Aorta (tissue), 5 donors: ENCODE data around the gene KRTAP10-5. TPM values are rescaled to one million over a fixed set of nuclear protein-coding genes. Genes with fewer than 3 reads are reported as not detected.
"Not testable (repeated sequence)": the region's sequence is repeated elsewhere in the genome, so short reads cannot be mapped to it uniquely, and the experiment has no call there.

Experiments used
- ATAC-seq: fragments of 200-7000 bp; cut with Tn5 transposase; one replicate; pipeline ENCODE4 v1.9.1; 2022; ENCODE audit warnings: moderate library complexity; ENCODE audit not compliant: low FRiP score
- DNase-seq, 2 donors: peaks; one replicate each; pipeline ENCODE4 v3.0.0-alpha.2; 2020
- H3K27ac ChIP-seq, 2 donors: one replicate each; pipeline ENCODE4 v1.5.1; 2013; ENCODE audit warnings: low read length in 2 of 2, mild to moderate bottlenecking in 2 of 2, moderate library complexity in 2 of 2, control low read depth in 1 of 2, inconsistent platforms in 1 of 2, low read depth in 1 of 2
- H3K27me3 ChIP-seq, 2 donors: one replicate each; pipeline ENCODE4 v1.6.1; 2013; ENCODE audit warnings: control low read depth in 1 of 2, low read length in 1 of 2, mild to moderate bottlenecking in 1 of 2, moderate library complexity in 1 of 2; ENCODE audit not compliant: insufficient read depth in 2 of 2, control insufficient read depth in 1 of 2
- H3K36me3 ChIP-seq, 2 donors: one replicate each; pipeline ENCODE4 v1.6.1; 2013; ENCODE audit warnings: control low read depth in 1 of 2, low read length in 1 of 2, mild to moderate bottlenecking in 1 of 2; ENCODE audit not compliant: insufficient read depth in 2 of 2, control insufficient read depth in 1 of 2
- H3K4me1 ChIP-seq, 2 donors: one replicate each; pipeline ENCODE4 v1.6.1; 2013; ENCODE audit warnings: low read length in 2 of 2, control low read depth in 1 of 2, mild to moderate bottlenecking in 1 of 2, moderate library complexity in 1 of 2; ENCODE audit not compliant: insufficient read depth in 2 of 2, control insufficient read depth in 1 of 2
- H3K4me3 ChIP-seq, 2 donors: one replicate each; pipeline ENCODE4 v1.5.1; 2013; ENCODE audit warnings: low read length in 2 of 2, control low read depth in 1 of 2, mild to moderate bottlenecking in 1 of 2
- H3K9me3 ChIP-seq: one replicate; pipeline ENCODE4 v1.6.1; 2013; ENCODE audit warnings: mild to moderate bottlenecking, low read length; ENCODE audit not compliant: control insufficient read depth
- WGBS, 2 donors: extraction: QIAGEN DNeasy Blood & Tissue Kit; methylation state at CpG; one replicate each; pipeline ENCODE4 v1.1.7; 2013; 5-methylcytosine and 5-hydroxymethylcytosine counted together
- intact Hi-C, 2 donors: fragments of 100-400 bp; cut with DNase I; formaldehyde crosslinking; loops; one replicate each; pipeline versions ENCODE4 v1.14.2 to v1.15.0; 2022
- polyA plus RNA-seq, 2 donors: library from polyadenylated mRNA; stranded (reverse); fragments of 200-250 nt; gene quantifications; one replicate each; pipeline ENCODE4 v1.2.3, GENCODE V29; 2013
- total RNA-seq, 2 donors: library from RNA; stranded (reverse); fragmentation: NEBNext Ultra II Directional; extraction: Animal tissue kit (Norgen Biotek cat#: 25700); gene quantifications; one replicate each; pipeline ENCODE4 v1.2.1, GENCODE V29; 2021
- donor health status: healthy with polysubstance abuse.
- donor health status: Bipolar disorder and iron deficiency.
- donor health status: DM: no; HTN: no; CAD: no.
- donor health status: DM: no; HTN: no; CAD: no.
- donor health status: DM: yes; HTN: yes; CAD: no.

Gene KRTAP10-5
- total and polyA plus RNA-seq, 4 donors, result not detected

DNA sequence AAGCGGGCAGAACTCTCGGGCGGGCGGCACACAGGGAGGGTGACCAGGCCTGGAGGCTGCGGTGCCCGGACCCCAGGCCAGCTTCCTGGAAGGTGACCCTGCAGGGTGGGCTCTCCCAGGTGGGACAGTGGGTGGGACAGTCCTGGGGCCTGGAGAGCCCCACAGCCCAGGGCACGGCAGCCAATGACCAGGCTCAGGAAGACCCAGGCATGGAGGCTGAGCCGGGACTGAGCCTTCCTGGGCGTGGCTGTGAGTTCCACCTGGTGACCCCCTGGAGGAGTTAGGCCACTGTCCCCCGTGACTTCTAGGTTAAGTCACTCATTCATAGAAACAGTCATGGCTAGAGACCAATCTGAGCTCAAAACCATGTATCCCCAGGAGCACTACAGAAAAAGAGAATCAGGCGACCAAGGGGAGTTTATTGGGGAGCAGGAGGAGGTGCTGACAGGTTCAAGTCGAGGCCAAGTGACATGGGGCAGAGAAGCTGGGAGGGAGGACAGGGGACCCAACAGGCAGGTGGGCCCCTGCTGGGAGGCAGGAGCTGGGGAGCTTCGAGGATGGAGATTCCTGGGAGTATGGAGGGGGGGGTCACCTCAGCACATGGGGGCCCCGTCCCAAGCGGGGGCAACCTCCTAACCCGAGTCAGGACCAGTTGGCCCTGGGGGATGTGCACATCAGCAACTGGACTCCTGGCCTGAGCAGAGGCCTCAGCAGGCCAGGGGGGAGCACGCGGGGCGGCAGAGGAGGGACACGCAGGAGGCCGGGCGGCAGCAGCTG is 1.2 kb downstream of the KRTAP10-5 start:
- peak; percentile 33 for ATAC-seq
- Histone ChIP-seq H3K36me3 (no peaks in the 10 kb centered on the region), H3K4me3 (no peak overlapping the region), H3K27me3 (no peaks in the 10 kb centered on the region), H3K4me1 (no peaks in the 10 kb centered on the region), H3K9me3 (peaks cover 7% of the 10 kb centered on the region), H3K27ac (no peak overlapping the region)
- DNase-seq, result peak in 1 of 2 donors; percentile 60
- intact Hi-C loops, result no loop called here
- WGBS, 2 donors, result 77 to 85% methylated on average over 15 to 22 of the region's 22 CpGs

DNA sequence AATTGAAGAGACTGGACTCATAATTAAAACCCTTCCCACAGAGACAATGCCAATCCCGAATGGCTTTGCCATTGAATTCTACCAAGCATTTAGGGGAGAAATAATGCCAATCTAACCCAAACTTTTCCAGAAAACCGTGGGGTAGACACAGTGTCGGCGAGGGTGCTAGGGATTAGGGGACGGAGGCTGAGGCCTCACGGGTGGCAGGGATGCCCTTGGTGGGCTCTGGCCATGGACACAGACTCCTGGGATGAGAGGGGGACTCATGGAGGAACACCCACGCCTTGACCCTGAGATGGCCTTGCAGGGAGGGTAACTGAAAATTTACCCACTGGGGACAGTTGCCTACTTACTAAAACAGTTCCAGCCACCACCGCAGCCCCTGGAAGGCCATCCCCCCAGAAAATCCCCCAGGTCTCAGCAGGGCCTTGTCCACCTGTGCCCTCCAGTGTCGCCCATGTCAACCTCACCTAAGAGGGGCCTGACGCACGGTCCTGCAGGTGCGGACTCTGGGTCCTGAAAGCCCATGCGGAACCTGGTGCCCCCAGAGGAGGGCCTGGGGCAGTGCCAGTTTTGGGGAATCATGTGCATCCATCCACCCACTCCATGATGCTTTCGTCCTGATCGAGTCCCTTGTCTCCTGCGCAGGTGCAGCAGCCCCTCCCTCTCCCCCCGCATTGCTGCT is 1.9 kb downstream of the KRTAP10-5 start:
- peak; percentile 24 for ATAC-seq
- Histone ChIP-seq H3K36me3 (no peaks in the 10 kb centered on the region), H3K27ac (no peak overlapping the region), H3K9me3 (peaks cover 7% of the 10 kb centered on the region), H3K4me1 (no peaks in the 10 kb centered on the region), H3K27me3 (no peaks in the 10 kb centered on the region), H3K4me3 (no peak overlapping the region)
- peak in 1 of 2 donors; percentile 64 for DNase-seq
- intact Hi-C loops, result no loop called here
- 95 to 97% methylated on average over 17 of the region's 17 CpGs for WGBS, 2 donors

GRCh38 chr21:44576025-44576420 is 4.4 kb downstream of the KRTAP10-5 start:
- DNase-seq (peak in 1 of 2 donors; percentile 49), ATAC-seq (no peak)
- Histone ChIP-seq H3K9me3 (peaks cover 5% of the 10 kb centered on the region), H3K4me3 (no peak overlapping the region), H3K27ac (no peak overlapping the region), H3K27me3 (no peaks in the 10 kb centered on the region), H3K36me3 (no peaks in the 10 kb centered on the region), H3K4me1 (no peaks in the 10 kb centered on the region)
- intact Hi-C loops, result no loop called here
- 80 to 85% methylated on average over 10 of the region's 10 CpGs for WGBS, 2 donors

- Histone ChIP-seq H3K36me3 (no peaks in the 10 kb centered on the region), H3K27me3 (no peaks in the 10 kb centered on the region), H3K4me1 (no peaks in the 10 kb centered on the region), H3K9me3 (peaks cover 4% of the 10 kb centered on the region), H3K27ac (no peak overlapping the region), H3K4me3 (no peak overlapping the region)
- intact Hi-C loops, result no loop called here
- no peak for ATAC-seq
- DNase-seq, result peak in 1 of 2 donors; percentile 65
- 91 to 92% methylated on average over 20 of the region's 20 CpGs for WGBS, 2 donors
Observed at GRCh38 chr21:44575307-44576024, 4.9 kb downstream of the KRTAP10-5 start.

- Histone ChIP-seq H3K4me1 (no peaks in the 10 kb centered on the region), H3K36me3 (no peaks in the 10 kb centered on the region), H3K27me3 (no peaks in the 10 kb centered on the region), H3K9me3 (peaks cover 6% of the 10 kb centered on the region), H3K4me3 (no peak overlapping the region), H3K27ac (no peak overlapping the region)
- intact Hi-C loops, result no loop called here
- WGBS, 2 donors, result 51 to 62% methylated on average over 18 to 21 of the region's 21 CpGs
- DNase-seq, result peak in 1 of 2 donors; percentile 35
- no peak for ATAC-seq
Observed at GRCh38 chr21:44574457-44575306, 5.7 kb downstream of the KRTAP10-5 start.

- H3K36me3 ChIP-seq, H3K4me1 ChIP-seq, H3K9me3 ChIP-seq, intact Hi-C loops, H3K27ac ChIP-seq, H3K27me3 ChIP-seq, H3K4me3 ChIP-seq, ATAC-seq: not testable (repeated sequence)
- 35 to 44% methylated on average over 21 to 23 of the region's 25 CpGs for WGBS, 2 donors
- peak in 1 of 2 donors; percentile 73 for DNase-seq
Observed at GRCh38 chr21:44573630-44574456, 6.6 kb downstream of the KRTAP10-5 start, which contains the start of gene KRTAP10-4. Gene KRTAP10-4, plus strand, starts transcription at chr21:44573729. Its CDS starts 30 bp downstream, at chr21:44573759.

DNA sequence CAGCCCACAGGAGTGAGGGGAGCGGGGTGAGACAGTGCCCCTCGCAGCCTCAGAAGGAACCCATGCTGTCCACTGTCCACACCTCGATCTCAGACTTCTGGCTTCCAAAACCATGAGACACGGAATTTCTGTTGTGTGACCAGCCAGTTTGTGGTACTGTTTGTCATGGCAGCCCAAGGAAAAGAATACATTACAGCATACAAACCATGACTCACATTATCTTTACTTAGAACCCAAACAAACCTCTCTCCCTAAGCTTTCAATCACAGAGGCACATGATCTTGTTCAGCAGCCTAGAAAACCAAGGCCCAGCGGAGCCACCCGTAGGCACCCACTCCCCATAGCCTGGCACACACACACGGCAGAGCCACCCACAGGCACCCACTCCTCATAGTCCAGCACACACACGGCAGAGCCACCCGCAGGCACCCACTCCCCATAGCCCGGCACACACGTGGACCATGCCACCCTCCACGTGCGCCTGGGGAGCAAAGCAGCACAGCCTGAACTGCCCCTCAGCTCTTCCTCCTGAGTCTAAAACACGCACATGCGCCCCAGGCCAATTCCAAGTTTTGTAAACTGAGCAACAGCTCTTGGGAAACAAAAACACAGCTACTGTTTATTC is 7.3 kb downstream of the KRTAP10-5 start:
- peak in 1 of 2 donors; percentile 50 for DNase-seq
- intact Hi-C loops, result no loop called here
- Histone ChIP-seq H3K36me3 (no peaks in the 10 kb centered on the region), H3K27ac (no peak overlapping the region), H3K9me3 (peaks cover 6% of the 10 kb centered on the region), H3K4me1 (no peaks in the 10 kb centered on the region), H3K4me3 (no peak overlapping the region), H3K27me3 (no peaks in the 10 kb centered on the region)
- WGBS, 2 donors, result 44% methylated on average over 15 of the region's 15 CpGs
- ATAC-seq, result no peak
